Measurements from ENCODE around the gene PACSIN2.
A peak's percentile ranks its signal among the peaks of the same experiment; 100 is the strongest.

The PACSIN2 gene

DNA sequence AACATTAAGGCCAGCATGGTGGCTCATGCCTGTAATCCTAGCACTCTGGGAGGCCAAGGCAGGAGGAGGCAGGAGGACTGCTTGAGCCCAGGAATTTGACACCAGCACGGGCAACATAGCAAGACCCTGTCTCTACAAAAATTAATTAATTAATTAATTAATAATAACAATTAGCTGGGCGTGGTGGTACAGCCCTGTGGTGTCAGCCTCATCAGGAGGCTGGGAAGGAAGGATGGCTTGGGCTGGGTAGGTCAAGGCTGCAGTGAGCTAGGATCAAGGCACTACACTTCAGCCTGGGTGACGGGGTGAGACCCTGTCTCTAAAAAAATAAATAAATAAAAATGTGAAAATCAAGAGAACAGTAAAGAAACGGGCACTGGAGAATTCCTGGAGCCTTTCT is 159.2 kb downstream of the PACSIN2 start:
- DNase-seq, result no peak

DNA sequence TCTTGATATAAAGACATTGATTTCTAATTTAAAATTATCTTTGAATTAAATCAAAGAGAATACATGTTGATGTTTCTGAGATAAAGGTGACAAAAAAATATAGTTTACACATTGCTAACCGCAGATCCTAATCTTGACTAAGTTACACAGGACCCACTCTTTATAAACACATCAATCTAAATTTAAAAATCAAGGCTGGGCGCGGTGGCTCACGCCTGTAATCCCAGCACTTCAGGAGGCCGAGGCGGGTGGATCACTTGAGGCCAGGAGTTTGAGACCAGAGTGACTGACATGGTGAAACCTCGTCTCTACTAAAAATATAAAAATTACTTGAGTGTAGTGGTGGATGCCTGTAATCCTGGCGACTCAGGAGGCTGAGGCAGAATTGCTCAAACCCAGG is 159.7 kb downstream of the PACSIN2 start:
- DNase-seq, result no peak

DNA sequence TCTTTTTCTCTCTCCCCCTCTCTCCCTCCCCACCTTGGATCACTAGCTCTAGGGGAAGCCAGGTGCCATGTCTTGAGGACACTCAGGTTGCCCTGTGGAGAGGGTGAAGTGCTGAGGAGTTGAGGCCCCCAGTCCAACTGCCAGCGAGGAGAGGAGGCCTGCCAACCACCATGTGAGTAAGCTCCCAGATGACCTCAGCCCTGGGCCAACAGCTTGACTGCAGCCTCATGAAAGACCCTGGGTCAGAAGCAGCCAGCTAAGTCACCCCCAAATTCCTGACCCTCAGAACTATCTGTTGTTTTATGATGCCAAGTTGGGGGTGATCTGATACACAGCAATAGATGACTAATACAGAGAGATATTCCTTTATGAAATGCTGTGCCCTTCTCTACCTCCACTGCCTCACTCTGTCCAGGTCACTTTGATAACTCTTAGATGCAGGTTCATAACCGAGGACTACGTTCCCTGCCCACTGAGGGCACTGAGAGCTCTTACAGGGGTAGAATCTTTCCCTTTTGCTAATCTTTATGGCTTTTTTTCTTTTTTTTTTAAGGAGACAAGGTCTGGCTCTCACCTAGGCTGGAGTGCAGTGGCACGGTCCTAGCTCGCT is 165.9 kb downstream of the PACSIN2 start:
- no peak for DNase-seq

DNA sequence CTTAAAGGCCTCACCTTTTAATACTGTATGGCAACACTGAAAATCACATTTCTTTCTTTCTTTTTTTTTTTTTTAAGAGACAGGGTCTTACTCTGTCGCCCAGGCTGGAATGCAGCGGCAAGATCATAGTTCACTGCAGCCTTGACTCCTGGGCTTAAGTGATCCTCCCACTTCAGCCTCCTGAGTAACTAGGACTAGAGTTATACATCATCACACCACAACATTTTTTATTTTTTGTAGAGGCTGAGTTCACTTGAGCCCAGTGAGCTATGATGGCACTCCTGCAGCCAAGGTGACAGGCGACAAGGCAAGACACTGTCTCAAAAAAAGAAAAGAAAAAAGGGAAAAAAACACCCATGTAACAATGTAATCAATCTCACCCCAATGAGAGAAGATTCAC is 167.8 kb downstream of the PACSIN2 start:
- no peak for DNase-seq

DNA sequence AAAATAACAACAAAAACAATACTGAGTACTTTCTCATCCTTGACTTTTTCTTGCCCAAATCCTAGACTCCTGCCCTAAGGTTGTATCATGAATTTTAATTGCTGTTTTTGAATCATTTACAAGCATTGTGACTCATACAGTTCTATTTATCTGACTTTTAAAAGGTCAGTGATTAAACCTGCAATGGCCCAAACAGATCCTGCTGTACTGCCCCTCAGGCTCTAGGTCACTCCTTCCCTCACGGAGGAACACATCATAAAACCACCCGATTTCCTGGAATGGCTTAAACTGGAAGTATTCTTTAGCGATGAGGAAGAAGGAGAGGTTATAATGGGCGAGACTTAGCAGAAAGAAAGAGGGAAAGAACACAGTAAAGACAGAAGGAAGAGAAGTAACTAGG is 170.2 kb downstream of the PACSIN2 start:
- DNase-seq, result peak; percentile 22

DNA sequence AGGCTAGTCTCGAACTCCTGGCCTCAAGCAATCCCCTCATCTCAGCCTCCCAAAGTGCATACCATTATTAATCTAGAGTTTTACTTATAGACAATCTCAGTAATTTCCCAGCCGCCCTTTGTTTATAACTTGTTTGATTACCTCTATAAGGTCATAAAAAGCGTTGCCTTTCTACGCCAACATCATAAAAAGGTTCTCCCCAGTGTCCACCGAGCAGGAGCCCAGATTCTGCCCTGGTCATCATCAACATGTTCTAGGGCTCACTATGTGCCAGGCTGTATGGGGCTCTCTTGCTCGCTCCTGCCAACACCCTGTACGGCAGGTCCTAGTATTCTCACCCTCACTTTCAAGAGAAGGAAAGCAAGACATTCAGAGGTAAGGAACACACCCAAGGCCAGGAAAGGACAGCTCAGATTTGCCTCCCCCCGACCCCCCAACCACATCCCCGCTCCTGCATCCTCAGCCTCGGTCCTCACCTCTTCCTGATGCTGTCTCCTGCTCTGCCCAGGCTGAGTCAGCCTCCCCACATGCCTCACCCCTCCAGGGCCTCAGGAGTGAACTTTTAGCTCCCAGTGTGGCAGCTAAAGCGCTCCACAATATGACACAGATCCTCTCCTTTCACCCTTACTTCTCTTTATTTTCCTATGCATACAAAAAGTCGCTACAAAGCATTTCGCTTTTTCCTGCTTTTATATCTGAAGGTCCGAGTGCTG is 172.1 kb downstream of the PACSIN2 start:
- DNase-seq, result no peak

DNA sequence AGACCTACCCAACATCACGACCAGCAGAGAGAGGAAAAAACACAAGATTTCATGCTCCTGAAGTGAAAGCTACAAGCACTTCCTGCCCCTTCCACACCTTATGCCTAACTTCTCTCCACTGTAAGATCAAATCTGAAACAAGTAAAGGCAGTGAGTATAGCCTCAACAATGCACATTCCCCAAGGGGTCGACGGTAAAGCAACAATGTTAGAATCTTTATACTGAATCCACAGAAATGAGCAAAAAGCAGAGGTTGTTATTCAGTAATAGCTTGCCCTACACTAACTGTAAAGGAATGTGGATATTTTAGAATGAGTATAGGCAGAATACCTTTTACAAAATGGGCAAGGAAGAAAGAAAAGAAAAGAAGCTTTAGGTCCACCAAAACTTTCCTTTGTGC is 173.5 kb downstream of the PACSIN2 start:
- no peak for DNase-seq

DNA sequence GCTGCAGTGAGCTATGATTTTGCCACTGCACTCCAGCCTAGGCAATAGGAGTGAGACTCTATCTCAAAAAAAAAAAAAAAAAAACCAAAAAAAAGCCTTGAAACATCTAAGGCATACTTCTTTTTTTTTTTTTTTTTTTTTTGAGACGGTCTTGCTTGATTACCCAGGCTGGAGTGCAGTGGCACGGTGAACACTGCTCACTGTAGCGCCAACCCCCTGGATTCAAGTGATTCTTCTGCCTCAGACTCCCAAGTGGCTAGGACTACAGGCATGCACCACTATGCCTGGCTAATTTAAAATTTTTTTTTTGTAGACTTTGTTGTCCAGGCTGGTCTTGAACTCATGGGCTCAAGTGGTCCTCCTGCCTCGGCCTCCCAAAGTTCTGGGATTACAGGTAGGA is 177.4 kb downstream of the PACSIN2 start:
- DNase-seq, result no peak

DNA sequence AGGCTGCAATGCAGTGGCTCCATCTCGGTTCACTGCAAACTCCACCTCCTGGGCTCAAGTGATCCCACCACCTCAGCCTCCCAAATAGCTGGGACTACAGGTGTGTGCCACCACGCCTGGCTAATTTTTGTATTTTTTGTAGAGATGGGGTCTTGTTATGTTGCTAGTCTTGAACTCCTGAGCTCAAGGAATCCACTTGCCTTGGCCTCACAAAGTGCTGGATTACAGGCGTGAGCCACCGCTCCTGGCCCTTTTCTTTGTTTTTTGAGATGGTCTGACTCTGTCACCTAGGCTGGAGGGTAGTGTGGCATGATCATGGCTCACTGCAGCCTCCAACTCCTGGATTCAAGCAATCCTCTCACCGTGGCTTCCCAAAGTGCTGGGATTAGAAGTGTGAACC is 178.9 kb downstream of the PACSIN2 start:
- DNase-seq, result no peak

DNA sequence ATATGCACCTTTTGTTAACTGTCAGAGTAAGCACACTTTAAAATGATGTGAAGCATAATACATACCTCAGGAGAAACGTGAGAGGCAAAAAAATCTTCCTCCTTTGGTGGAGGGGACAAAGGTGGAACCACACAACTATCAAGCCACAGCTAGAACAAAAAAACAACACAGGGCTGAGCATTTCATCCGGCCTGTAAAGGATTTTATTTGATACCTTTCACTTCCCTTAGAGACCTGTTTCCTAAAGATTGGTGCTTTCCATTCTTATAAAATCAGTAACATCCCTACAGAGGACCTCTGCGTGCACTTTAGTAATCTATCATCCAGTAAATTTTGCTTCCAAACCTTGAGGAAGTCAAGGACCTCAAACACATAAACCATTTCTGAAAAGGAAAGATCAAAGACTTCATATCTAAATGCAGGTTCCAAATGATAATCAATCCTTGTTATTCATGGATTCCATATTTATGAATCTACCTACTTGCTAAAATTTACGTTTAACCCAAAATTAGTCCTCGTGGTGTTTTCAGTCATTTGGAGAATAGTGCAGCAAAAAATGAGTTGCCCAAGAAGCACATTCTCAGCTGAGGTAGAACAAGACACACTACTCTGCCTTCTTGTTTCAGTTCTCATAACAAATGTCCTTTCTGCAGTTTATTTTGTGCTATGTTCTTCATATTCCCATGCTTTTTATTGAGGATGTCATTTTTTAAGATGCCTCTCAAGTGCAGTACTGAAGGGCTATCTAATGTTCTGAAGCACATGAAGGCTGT is 180.6 kb downstream of the PACSIN2 start:
- no peak for DNase-seq

DNA sequence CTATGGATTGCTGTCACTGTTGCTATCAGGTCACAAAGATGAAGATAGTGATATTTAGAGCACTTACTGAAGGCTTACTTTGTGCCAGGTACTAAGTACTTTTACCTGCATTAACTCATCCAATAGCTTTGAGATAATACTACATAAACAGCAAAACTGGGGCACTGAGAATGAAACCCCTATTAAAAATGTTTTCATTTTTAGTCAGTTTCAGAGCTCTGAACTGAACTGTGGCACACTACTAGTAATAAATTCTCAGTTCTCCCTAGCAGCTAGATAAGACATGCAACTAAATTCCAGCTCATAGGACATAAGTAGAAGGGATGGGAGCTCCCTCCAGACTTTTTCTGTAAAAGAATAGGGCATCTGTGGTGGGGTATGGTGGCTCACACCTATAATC is 181.8 kb downstream of the PACSIN2 start:
- no peak for DNase-seq

DNA sequence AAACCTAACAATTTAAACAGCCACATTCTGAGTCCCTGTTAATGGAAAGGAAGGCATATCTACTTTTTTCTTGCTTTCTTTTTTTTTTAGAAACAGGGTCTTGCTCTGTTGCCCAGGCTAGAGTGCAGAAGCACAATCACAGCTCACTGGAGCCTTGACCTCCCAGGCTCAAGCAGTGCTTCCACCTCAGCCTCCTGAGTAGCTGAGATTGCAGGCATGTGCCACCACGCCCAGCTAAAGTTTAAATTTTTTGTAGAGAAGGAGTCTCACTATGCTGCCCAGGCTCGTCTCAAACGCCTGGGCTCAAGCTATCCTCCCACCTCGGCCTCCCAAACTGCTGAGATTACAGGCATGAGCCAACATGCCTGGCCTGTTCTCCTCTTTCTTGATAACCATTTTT is 183.2 kb downstream of the PACSIN2 start:
- no peak for DNase-seq

DNA sequence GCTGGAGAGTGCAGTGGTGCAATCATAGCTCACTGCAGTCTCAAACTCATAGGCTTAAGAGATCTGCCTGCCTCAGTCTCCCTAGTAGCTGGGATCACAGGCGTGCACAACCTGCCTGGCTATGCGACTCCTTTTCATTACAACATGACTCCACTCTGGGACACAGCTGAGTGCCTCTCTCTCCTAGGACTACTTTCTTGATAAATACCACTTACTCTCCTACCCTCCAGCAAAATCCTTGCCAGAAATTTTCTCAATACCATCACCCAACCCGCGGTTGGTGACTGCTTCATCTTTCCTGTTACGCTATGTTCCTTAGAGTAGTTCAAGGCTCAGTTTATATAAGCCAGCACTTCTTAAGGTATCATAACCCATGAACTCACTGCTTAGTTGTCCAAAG is 184.8 kb downstream of the PACSIN2 start:
- no peak for DNase-seq

DNA sequence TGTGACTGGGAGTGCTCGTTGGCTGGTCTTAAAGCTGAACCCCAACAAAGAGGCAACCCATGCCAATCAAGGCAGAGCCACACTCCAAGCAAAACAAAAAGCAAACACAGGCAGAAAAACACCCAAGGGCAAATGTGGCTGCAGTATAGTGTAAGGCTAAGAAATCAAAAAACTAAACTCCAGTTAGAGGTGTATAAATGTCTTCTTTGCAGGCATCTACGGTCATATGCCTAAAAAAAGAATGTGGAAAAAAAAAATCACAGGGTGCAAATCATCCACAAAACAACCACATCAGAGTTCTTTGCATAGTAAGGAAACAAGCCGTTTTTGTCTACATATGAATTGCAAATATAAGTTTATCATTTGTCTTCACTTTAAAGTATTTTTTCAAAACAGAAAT is 185.6 kb downstream of the PACSIN2 start:
- DNase-seq, result no peak

DNA sequence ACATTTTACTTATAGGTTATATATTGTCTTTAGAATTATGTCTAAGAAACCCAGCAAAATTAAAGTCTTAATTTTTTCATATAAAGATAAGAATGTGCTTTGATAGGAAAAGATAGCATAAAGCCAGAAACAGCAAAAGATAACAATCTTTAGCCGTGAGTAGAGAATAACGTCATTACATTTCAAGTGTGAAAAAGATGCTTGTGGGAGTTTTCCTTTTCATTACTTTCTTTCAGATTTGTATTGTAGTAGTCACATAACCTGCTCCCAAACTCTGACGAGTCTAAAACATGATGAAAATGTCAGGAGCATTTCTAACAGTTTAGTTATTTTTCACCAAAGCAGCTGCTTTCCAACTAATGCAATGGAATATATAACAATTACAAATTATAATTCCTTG is 189.2 kb downstream of the PACSIN2 start:
- DNase-seq, result no peak

DNA sequence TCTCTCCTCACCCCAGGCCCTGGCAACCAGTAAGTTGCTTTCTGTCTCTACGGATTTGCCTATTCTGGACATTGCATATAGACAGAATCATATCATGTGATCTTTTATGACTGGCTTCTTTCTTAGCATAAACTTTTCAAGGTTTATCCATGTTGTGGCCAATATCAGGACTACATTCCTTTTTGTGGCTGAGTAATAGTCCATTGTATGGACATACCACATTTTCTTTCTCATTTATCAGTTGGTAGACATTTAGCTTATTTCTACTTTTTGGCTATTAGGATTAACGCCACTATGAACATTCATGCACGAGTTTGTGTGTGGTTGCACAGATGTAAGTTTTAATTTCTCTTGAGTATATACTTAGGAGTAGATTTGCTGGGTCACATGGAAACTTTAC is 193.6 kb downstream of the PACSIN2 start:
- no peak for DNase-seq

DNA sequence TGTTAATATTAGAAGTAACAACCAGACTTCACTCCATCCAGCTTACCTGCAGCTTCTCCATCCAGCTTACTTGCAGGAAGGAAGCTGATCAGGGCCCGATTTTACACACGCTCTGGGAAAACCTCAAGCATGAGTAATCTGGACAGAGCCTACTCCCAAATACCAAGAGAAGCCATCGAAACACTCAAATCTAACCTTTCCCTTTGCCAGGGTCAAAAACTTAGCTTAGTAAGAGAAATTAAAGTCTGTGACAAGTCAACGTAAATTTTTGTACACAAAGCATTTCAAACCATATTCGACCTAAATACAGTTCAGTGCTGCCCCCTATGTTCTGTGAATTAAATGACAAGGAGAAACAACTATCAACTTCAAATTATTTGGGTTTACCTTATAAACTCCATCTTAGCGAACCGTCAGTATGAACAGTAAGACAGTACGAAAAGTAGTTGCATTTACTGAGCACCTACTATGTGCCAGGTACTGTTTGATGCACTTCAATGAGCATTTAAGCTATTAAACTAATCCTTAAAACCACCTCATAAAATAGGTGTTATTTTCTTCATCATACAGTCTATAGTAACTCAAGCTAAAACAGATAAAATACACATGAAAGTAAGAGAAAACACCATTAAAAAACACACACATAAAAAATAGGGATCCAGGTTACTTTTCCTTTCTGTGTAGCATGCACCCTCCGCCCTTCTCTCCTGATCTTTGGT is 194.7 kb downstream of the PACSIN2 start:
- DNase-seq, result peak; percentile 60
